B cell (primary cell): ENCODE data around the gene TRIM74.

Experiments
- CTCF ChIP-seq: fragments of 200-600 bp; IDR thresholded peaks from one replicate; pipeline ENCODE4 v1.8.0; 2022; ENCODE audit warnings: antibody characterized with exemption, mild to moderate bottlenecking
- EZH2 ChIP-seq: IDR thresholded peaks from 2 replicates; pipeline ENCODE4 v1.6.1; 2012; ENCODE audit warnings: borderline replicate concordance, low read depth, mild to moderate bottlenecking, moderate library complexity, low read length; ENCODE audit not compliant: insufficient read depth, poor library complexity, severe bottlenecking

DNA sequence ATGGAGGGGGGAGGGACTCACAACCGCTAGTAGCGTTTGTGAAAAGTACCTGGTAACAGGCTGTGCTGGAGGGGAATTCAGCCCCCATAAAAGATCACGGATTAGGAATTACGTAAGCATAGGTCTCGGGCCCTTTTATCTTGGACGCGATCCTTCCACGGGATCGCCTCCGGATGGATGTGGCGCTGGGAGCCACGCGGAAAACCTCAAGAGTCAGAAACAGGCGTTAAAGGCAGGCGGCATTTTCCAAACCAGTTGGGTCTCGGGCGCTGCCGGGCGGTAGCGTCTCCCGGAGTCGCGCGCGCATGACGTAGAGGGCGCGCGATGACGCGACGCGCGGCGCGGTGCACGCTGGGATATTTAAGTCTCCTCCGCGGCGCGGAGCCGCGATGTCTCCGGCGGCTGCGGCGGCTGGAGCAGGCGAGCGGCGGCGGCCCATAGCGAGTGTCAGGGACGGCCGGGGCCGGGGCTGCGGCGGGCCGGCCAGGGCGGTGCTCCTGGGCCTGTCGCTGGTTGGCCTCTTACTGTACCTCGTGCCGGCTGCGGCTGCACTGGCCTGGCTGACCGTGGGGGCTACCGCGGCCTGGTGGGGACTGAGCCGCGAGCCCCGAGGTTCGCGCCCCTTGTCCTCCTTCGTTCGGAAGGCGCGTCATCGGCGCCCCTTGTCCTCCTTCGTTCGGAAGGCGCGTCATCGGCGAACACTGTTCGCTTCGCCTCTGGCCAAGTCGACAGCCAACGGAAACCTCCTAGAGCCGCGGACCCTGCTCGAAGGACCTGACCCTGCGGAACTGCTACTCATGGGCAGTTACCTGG, 44.3 kb downstream of the TRIM74 start, which contains the start of gene POM121:
- TF ChIP-seq CTCF (no peak), EZH2 (no peak)
